HPDE6-E6E7 (cell line): ENCODE results near the gene ZNHIT6.
A peak's percentile ranks its signal among the peaks of the same experiment; 100 is the strongest.

Experiments
- DNase-seq: peaks from one replicate; pipeline ENCODE4 v3.0.0; 2011; ENCODE audit warnings: missing footprints; ENCODE audit errors: extremely low spot score

ZNHIT6 gene

DNA sequence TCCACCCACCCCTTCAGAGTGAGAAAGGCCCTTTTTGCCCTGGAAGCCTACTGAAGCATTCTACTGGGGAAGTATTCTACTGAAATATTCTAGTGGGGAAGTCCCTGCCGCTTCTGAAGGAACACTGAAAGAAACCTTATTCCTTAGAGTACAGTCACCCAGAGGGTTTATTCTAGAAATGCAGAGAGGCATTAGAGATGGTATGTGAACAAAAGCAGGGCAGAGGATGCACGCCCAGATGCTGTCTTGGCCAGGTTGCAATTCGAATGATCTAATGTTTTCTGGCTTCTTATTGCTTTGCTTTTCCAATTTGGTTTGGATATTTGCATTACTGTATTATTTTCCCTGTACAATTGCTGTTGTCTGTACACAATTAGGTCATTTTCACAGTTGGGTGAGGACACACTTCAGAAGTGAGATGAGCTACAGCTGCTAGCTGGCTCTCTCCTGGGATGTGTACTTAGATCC, 90.6 kb downstream of the ZNHIT6 start:
- DNase-seq, result no peak

- DNase-seq, result no peak
Measured at GRCh38 chr1:85616736-85617135, 91.5 kb downstream of the ZNHIT6 start.

GRCh38 chr1:85616364-85616705, 91.9 kb downstream of the ZNHIT6 start:
- DNase-seq, result no peak

DNA sequence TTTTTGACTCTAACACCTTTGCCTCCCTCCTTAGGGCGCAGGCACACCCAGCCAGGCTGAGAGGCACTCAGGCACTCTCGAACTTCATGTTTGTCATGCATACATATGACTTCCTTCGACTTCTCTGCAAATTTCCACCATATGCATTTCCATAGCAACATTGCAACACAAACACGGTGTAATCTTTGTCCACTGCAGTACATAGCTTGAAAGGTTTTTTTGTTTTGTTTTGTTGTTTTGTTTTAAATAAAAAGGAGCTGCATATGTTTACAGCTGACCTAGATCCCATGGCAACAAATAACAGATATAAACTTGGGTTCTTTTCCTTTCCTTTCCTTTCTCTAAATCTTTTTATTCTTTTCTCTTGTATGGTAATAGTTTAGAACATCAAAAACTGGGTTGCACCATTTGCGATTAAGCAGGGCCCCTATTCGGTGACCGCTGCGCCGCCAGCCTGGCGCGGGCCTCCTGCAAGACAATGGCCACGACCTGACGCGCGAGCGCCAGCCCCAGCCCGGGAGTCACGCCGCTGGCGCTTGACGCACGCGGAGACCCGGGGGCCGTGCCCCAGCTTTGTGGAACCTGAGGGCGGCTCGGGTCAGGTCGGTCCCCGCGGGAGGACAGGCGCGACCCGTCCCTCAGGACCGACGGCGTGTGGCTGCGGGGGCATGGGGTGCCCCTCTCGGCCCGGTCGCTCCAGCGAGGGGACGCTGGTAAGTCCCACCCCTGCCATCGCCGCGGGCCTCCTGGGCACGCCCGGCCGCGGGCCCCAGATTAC, 92.5 kb downstream of the ZNHIT6 start:
- no peak for DNase-seq

- peak; percentile 31 for DNase-seq
Measured at GRCh38 chr1:85612704-85613361, 95.4 kb downstream of the ZNHIT6 start.

GRCh38 chr1:85611856-85612255, 96.4 kb downstream of the ZNHIT6 start:
- DNase-seq, result peak; percentile 95

- DNase-seq, result no peak
Measured at GRCh38 chr1:85611425-85611824, 96.8 kb downstream of the ZNHIT6 start.

DNA sequence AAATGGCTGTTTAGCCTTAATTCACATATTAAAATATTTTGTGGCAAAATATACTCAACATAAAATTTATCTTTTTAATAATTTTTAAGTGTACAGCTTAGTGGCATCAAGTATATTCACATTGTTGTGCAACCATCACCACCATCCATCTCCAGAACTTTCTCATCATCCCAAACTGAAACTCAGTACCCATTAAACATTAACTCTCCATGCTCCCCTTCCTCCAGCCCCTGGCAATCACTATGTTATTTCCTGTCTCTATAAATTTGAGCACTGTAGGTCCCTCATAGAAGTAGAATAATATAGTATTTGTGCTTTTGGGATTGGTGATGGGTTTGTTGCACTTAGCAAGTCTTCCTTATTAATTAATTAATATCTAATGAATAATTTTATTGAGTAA, 98.3 kb downstream of the ZNHIT6 start:
- no peak for DNase-seq

DNA sequence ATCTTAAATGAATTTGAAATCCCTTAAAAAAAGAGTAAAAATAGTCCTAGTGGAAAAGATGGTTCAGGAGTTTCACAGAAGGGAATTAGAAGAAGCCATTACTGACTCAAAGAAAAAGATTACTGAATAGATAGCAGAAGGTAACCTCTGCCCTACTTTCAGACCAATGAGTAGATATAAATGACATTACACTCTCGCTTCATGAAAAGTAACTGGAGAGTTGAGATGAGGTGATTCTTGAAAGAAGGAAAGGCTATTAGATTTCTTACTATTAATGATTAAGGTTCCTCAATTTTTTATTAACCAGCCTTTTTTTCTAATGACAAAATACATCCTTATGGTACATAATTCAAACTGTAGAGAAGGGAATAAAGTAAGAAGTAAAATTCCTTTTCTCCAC, 99.4 kb downstream of the ZNHIT6 start:
- no peak for DNase-seq

DNA sequence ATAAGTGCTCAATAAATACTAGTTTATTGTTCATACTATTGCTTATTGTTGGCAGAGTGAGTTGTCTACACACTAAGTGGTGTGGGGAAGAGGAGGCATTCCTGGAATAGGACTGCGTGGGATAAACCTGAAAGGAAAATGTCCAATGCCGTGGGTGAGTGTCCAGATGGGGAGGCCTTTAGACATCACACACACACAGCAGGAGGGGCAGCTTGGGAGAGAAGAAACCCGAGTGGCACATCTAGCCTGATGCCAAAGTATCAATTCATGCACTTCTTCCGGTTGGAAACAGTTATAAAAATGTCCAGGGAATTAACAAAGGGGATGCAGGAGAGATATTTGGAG, 100.3 kb downstream of the ZNHIT6 start:
- no peak for DNase-seq

GRCh38 chr1:85607126-85607920, 100.9 kb downstream of the ZNHIT6 start:
- DNase-seq, result peak; percentile 88

DNA sequence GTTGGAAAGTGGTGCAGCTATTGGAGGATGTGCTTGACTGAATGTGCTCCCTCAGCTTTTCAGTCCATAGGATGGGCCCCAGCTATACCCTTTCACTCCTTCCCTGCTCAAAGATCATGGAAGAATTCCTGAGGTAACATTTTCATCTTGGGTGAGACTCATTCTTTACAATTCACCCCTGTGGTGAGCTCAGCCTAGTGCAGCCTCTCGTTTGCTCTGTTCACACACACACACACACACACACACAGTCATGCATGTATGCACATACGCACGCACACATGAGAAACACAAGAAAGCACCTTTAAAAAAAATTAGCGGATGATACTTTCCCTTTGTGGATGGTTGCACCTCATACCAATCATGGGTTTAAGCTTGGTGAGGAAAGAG, 101.8 kb downstream of the ZNHIT6 start:
- DNase-seq, result no peak

GRCh38 chr1:85605484-85606413, 102.5 kb downstream of the ZNHIT6 start:
- no peak for DNase-seq

- DNase-seq, result no peak
Measured at GRCh38 chr1:85604298-85604997, 103.8 kb downstream of the ZNHIT6 start.

DNA sequence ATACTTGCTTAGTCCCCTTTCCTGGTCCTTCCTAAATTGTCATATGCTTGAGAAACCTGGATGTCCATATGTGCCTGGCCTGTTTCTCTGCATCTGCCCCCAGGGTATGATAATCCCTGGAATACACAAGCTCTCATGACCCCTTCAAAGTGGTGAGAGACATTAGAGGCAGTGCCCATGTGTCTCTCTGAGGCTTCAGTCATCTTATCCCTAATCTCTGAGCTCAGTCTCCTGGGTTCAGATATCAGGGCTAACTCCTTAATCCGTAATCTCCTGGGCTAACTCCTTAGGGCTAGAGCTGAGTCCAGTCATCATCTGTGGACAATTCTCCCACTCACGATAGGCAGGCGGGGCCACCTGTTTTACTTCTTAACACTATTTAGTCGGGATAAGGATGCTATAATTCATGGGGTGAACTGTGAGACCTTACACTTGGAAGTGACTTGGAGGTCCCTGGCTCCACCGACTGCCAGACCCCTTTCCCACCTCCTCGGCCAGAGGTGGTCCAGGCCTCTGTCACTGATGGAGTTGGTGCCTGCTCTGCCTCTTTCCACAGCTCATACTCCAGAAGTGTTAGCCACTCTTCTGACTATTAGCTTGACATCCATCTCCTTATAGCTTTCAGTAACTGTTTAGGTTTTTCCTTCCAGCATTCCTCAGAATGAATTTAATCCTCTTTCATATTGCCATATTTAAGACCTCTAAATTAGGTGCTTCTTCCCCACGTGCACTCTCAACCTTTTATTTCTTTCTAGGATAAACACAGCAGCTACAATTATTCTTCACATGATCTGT, 105.0 kb downstream of the ZNHIT6 start:
- no peak for DNase-seq

DNA sequence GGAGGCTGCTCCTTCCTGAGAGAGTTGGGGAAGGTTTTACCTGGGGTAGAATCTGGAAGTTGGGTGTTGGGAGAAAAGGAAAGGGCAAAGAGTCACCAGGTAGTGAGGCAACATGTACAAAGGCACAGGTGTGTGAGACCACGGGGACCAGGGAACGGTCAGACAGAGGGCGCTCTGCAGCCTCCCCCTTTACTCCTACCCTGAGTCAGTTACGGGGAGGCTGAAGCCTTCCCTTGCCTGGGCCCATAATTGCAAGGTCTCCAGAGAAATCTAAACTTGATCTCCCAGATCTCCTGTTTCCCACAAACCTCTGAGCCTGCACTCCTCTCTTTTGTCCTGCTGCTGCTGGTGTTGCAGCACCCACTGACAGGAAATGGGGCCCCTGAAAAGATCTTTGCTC, 105.7 kb downstream of the ZNHIT6 start:
- no peak for DNase-seq

- DNase-seq, result no peak
Measured at GRCh38 chr1:85601901-85602300, 106.3 kb downstream of the ZNHIT6 start.

DNA sequence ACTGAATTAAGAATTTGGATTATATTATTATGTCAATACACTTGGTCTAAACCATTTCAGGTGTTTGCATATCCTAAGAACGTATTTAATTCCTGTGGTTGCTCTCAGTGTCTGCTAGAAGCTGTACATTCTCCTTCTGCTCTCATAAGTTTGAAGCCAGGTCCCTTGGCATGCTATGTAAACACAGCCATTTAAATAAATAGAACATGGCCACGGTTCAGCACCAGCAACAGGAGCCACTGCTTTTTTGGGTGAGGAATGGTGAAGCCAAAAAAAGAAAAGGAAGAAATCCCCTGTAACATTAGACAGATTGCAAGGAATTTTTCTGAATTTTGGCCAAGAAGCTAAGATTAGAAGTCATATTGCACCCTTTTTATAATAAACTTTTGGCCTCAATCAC, 108.6 kb downstream of the ZNHIT6 start:
- no peak for DNase-seq
